NK-92 (cell line): ENCODE measurements around the gene HYI.
"Not testable (repeated sequence)": the region's sequence is repeated elsewhere in the genome, so short reads cannot be mapped to it uniquely, and the experiment has no call there.

Source experiments
- DNase-seq: peaks from one replicate; lab custom pipeline; 2025; ENCODE audit not compliant: unreplicated experiment; lab: John Stamatoyannopoulos, UW

HYI gene

DNA sequence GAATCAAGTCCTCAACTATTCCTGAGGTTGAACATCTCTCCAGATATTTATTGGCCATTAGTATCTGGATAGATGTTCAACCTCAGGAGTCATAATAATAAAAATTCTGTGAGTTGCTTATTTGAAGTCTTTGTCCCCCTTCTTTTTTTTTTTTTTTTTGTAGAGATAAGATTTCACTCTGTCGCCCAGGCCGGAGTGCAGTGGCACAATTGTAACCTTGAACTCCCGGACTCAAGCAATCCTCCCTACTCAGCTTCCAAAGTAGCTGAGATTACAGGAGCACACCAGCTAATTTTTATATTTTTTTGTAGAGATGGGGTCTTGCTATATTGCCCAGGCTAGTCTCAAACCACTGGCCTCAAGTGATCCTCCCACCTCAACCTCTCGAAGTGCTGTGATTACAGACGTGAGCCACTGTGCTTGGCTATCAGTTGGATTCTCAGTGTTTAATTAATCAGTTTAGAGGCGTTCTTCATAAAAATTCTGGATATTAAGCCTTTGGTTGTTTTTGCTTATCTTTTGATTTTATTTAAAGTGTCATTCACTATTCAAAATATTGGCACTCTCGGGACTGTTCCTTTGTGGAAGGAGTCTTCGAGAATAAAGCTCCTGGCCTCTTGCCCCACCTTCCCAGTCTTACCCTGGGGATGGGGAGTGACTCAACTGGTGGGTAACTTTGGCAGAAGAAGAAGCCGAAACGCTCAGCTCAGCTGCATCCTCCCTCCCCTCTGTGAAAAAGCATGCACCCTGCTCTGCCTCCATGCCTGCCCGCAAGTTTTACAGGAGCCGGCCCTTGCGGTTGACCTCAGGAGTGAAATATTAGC, 11.2 kb upstream of the HYI start:
- no peak for DNase-seq

DNA sequence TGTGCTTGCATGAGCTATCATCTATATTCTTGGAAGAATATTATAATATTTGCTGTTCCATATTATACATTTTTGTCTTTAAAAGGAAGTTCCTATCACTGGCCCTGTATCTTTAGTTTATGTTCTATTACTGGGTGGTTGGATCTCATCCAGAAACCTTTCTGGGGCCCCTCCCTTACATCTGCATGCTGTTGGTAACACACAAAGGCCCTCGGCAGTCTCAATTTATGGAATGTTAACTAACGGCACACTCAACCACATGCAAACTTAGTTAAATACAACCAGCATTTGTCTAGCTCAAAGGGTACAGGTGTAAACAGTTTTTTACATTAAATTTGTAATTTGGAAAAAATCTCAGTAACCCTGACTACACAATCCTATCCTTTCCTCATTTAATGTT, 9.7 kb upstream of the HYI start:
- no peak for DNase-seq

DNA sequence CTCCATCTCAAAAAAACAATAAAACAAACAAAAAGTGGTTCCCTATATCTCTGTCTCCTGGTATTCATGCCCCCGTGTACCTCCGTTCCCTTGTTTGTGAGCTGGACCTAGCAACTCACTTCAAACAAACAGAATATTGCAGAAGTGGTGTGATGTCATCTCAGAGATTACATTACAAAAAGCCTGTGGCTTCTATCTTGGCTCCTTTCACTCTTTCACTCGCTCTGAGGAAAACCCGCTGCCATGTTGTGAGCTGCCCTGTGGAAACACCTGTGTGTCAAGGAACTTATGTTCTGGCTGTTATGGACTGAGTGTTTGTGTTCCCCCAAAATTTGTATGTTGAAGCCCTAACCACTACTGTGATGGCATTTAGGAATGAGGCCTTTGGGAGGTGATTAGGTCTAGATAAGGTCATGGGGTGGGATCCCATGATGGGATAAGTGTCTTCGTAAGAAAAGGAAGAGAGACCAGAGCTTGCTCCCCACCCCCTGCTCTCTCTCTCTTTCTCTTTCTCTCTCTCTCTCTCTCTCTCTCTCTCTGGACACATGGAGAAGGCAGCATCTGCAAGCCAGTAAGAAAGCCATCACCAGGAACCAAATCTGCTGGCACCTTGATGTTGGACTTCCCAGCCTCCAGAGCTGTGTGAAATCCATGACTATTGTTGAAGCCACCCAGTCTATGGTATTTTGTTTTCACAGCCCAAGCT, 7.4 kb upstream of the HYI start:
- no peak for DNase-seq

DNA sequence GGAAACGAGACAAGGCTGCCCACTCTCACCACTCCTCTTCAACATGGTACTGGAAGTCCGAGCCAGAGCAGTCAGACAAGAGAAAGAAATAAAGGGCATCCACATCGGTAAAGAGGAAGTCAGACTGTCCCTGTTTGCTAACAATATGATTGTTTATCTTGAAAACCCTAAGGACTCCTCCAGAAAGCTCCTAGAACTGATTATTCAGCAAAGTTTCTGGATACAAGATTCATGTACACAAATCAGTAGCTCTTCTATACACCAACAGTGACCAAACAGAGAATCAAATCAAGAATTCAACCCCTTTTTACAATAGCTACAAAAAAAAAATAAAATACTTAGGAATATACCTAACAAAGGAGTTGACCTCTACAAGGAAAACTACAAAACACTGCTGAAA, 4.6 kb upstream of the HYI start:
- DNase-seq, result not testable (repeated sequence)

DNA sequence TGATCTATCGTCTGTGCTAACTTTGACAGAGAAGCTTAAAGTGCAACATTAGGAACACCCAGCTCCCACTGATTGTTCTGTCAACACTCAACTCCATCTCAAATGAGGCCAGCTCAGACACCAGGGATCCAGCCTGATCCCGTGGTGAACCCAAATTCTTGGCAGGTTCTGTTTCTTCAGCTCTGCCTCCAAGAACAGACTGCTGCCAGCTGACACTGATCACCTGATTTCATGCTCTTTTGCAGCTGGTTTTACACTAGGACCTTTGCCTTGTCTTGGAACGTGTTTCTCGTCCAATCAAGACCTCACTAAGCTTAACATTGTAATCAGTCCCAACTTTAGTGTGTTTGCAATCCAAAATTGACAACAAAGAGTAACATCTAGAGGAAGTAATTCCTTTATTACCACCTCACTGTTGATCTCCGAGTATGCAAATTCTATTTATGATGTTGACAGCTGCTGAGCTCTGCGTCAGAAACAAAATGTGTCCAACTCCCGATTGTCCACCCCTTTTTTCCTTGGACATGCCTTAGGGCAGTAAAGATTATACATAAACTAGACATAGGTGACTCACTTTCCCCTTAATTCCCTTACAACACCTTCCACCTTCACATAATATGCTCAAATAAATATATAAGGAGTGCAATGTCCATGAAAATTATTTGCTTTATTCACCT, 1.6 kb upstream of the HYI start:
- no peak for DNase-seq

DNA sequence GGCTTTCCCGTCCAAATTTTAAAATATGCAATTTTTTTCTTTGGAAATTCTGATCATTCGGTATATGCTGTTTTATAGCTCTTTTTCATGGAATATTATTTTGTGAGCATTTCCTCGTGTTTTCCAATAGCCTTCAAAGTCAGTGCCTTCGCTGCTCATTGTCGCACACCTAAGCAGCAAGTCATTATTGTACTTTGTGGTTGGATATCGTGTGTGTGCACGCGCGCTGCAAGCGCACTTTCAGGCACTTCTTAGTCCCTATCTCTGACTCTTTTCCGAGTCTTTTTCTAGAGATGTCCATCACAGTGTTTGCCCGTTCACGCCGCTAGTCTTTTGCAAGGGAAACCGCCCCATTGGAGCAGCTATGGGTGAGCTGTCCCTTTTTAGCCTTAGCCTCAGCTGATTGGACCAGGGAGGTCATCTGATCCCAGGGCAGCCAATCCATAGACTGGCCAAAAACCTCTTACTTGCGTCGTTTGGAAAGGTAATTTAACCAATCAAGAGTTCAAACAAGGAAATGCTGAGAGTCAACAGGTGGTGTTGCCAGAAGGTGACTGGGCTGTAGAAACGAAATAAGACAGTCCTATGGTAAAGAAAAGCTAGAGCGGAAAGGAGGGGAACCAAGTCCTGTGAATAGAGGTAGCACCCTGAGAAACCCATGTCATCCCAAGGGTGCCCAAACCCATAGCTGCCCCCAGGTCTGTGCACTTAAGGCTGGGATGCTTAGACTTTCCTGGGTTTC, 710 bp upstream of the HYI start:
- no peak for DNase-seq

DNA sequence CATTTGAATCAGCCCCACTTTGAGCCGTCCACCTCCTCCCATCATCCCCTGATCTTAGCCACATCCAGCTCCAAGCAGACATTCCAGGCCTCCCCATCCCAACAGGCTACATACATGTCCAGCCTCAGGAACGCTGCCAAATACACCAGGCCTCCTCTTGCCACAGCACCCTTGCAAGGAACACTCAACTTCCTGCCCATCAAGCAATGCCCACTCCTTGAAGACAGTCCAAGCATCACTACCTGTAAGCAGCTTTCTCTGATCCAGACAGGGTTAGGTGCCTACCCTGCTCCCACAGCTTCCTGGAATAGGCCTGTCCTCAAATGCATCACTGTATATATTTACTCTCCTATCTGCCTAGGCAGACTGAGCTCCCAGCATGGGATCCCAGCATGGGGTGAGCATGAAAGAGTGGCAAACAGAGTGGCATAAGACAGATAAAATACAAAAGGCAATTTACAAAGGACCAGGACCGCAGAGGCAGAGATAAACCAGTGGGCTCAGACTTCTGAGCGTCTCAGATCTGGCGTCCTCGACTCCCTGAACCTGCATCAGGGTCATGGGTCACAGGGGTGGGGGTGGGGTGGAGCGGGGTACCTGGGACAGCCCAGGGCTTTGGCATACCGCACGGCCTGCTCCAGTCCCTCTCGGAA, 816 bp downstream of the HYI start:
- no peak for DNase-seq

DNA sequence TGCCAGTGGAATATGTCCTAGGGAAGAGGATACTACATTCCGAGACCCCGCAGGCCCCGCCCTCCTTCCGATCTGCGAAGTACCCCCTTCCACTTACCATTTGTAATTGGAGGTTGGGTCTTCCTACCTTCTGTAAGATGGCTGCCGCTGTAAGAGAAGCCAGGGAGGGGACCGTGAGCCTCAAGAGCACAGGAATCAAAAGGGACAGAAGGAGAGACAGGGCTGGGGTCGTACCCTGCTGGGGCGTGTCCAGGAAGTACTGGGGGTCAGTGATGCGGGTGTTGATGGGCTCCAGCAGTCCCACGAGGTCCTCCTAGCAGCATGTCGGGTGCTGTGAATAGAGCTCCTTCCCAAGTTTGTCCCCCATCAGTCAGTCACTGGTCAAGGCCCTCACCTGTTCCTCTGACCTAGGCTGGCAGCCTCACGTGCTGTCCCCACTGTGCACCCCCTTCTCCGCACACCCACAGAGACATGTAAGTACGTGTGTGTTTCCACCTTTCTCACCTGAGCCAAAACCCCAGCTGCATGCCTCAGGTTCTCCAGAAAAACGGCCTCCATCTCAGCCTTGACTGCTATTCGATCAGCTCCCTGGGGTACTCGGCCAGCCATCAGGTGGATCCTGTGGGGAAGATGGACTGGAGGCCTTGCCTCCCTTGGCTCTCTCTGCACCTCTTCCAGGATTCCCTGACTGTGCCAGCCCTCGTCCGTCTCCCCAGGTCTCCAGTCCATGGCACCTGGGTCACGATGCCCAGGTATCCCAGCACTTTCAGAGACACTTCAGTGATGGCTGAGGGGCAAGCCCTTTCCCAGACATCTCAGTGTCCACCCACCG, 1.8 kb downstream of the HYI start:
- DNase-seq, result no peak

DNA sequence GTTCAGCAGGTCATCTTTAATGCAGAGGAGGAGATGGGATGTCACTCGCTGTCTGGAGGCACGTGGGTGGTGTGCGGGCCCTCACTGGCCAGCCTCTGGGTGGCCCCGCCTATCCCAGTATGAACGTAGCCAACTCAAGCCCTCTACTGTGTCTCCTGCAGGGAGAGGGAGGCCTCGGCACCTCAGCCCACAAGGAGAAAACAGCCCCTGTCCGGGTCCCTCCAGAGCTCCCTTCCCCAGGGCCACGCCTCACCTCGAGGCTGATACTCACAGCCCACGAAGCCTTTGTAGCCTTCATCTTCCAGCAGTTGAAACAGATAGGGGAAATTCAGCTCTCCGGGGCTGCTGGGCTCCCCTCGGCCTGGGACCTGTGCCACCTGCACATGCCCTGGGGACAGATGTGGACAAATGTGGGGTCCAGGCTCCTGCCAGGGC, 2.6 kb downstream of the HYI start:
- no peak for DNase-seq

DNA sequence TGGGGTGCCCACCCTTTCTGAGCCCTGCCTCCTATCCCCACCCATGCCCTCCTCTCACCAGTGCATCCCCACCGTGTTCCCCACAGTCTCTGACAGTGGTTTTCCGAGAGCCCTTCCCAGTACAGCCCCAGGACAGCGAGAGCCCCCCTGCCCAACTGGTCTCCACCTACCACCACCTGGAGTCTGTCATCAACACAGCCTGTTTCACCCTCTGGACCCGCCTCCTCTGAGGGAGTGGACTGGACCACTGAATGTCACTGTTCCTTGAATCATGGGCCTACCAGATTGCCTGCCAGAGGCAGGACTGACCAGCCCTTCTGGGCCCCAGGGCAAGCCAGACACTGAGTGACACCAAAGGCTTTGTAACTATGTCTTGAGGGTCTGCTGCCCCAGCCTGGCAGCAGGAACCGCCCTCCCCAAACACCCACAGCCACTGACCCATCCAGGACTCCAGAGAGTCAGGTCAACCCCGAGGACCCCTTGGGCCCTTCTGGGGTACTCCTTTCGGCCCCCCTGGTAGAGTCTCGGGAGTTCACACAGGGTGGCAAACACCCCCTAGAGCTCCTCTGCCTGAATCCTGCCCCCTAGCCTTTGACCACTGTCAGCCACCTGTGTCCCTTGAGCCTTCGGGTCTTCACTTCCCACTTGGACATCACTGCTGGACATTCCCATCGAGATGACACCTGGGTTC, 3.3 kb downstream of the HYI start:
- no peak for DNase-seq

DNA sequence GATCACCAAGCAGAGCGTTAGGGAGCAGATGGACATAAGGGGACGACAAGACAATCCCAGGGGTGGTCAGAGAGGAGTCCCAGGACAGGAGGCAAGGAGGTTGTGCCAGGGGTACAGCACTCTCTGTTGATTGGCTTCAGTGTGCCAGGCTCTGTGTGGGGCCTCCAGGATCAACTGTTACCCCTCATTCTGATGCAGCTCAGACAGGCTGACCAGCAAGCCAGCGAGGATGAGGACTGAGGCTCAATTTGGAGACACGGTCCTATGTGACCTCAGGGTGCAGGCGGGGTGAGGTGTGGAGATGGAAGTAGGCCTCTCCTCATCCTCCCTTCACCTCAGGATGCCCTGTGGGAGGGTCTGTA, 4.0 kb downstream of the HYI start:
- no peak for DNase-seq

DNA sequence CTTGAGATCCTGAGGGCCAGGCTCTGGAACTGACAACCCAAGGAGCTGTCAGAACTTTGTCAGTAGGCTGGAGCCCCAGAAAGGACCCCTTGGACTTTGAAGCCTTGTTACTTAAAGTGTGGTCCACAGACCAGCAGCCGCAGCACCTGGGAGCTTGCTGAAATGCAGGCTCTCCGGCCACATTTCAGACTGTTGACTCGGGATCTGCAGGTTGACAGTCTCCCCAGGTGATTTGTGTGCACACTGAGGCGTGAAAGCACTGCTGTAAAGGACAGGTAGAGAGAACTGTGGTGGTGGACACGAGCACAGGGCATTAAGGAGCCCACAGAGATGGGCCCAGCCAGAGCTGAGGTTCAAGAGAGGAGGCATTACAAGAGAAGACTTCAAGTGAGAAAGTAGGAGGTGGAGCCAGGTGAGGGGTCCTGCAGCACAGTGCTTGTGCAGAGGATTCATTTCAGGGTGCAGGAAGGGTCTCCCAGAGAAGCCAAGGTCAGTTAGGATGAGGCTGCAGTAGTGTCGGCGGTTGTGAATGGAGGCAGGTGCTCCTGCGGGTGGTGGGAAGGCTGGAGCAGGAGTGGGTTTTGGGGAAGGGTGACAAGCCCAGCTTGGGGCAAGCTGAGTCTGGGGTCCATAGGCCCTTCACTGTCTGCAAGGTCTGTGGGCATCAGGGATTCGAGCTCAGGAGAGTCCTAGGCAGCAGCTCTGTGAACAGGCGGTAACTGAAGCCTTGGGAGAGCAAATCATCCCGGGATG, 4.6 kb downstream of the HYI start:
- no peak for DNase-seq

DNA sequence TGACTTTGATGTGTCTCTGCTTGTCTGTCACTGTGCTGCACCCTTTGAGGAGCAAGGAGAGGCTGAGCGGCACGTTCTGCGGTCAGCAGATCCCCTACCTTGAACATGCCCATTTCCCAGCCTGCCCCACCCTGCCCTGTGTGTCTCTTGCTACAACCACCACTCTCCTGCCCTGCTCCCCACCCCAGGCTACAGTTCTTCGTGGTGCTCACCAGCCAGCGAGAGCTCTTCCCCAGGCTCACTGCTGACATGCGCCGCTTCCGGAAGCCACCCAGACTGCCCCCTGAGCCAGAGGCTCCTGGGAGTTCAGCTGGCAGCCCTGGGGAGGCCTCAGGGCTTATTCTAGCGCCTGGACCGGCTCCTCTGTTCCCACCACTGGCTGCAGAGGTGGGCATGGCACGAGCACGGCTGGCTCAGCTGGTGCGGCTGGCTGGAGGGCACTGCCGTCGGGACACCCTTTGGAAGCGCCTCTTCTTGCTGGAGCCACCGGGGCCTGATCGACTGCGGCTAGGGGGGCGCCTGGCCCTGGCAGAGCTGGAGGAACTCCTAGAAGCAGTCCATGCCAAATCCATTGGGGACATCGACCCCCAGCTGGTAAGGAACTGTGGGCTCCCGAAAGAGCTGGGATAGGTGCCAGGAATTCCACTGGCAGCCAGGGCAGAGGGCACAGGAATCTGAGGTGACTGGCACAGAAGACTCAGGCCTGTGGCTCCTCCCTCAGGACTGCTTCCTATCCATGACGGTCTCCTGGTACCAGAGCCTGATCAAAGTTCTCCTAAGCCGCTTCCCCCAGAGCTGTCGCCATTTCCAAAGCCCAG, 5.6 kb downstream of the HYI start:
- DNase-seq, result no peak

DNA sequence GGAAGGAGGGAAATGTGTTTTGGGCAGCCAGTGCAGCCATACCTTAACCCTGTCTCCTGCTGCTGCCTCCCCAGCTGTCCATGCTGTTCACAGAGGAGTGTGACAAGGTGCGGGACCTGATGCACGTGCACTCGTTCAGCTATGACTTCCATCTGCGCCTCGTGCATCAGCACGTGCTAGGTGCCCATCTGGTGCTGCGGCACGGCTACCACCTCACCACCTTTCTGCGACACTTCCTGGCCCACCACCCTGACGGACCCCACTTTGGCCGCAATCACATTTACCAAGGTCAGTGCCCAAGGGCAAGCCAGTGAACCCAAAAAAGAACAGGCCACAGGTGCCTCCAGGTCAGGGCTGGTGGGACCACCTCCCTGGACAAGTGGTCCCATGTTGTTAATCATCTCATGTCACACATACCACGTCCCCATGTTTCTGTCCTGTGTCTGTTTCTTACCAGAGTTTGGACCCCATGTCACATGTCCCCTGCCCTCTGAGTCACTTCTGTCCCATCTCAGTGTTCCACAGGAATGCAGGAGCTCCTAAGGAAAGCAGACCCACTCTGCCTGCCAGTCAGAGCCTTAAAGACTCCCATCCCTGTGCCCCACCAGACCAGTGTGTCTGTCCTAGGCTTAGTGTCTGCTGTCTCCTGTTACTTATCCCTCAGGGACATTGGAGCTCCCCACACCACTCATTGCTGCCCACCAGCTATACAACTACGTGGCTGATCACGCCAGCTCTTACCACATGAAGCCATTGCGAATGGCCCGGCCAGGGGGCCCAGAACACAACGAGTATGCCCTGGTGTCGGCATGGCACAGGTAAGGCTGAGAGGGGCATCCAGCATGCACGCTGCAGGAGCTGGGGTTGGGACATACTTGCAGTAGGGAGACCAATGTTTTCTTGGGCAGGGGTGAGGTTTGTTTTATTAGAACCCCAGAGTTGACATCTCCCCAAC, 6.6 kb downstream of the HYI start:
- no peak for DNase-seq

DNA sequence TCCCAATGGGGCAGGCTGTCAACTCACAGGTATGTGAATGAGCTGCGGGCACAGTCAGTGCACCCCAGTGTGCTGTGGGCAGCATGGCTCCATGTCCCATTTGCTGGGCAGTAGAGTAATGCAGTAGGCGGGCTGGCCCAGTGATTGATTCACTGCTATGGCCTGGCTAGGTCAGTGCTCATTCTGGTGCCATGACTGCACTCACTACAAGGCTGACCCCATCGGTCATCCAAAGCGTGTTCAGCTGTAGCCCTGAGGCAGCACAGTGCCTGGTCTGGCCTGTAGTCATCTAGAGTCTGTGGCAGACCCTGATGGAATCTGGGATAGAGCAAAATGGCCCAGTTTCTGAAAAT, 7.4 kb downstream of the HYI start:
- no peak for DNase-seq

DNA sequence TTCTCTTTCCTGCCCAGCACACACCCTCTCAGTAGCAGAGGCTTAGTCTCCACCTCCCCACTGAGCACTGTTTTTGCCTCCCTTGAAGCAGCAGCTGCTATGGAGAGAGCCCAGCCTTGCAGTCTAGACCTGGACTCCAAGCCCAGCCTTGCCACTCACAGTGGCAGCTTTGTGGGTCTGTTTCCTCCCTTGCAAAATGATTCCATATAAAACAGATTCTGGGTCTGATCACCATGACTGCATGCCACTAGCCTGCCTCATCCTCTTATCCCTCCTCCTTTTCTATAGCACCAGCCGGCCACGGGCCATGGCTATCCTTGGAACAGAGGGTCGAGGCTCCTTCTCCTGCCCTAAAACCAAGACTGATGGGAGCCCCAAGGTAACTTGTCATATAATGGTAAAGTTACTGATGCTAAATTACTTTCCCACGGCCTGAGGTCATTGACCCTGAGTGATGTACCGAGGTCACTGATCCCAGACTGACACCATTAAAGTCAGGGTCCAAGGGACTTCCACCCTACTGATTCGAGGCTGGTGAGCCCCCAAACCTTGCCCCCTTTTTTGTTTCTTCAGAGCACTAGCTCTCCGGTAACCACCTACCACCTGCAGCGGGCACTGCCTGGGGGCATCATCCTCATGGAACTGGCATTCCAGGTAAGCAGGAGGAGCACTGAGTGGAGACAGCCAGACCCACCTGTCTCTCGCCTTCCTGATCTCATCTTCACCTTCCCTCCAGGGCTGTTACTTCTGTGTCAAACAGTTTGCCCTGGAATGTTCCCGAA, 7.9 kb downstream of the HYI start:
- DNase-seq, result no peak
